ENCODE results near the gene GABRB1.

GABRB1 gene

DNA sequence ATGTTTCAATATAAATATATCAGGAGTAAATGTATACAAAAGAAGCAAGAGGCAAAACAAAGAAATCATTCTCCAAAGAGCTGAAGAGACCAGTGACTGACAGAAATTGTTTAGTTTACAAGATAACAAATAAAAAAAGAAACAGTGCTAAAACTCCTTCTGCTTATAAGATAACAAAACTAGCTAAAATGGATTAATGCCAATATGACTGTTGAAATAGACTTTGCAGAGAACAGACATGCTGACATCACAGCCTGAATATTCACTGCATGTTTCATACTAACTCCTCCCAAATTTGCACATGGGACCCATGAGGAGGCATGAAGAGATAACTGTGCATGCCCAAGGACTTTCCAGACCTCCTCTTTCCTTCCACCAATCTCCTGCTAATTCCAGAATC lies 31.8 kb upstream of the GABRB1 start:
- no peak overlapping the region for H3K27ac ChIP-seq (ENCODE audit: insufficient read depth in 1 of 2, low read depth in 1 of 2, low read length in 2 of 2, poor library complexity in 1 of 2, severe bottlenecking in 2 of 2)
- DNase-seq, result no peak
- no peak overlapping the region for H3K4me3 ChIP-seq (ENCODE audit: control insufficient read depth in 1 of 7, extremely low read depth in 1 of 7, insufficient read depth in 4 of 7, low read depth in 2 of 7, low read length in 6 of 7)
- ChIA-PET CTCF (interaction anchor here (0.7 to 1.2 kb wide), 3 partner anchors 12 to 155 kb away, joined by 3 to 4 read pairs (median 3); no protein-coding TSS in a partner anchor), POLR2A (no interaction called here)
- peaks cover 2 to 16% (median 9%) of the 10 kb centered on the region in 5 experiments for H3K27me3 ChIP-seq (replicated peaks in 2 of 5; ENCODE audit: control insufficient read depth in 4 of 5, insufficient read depth in 5 of 5, low read length in 4 of 5)
- no peaks in the 10 kb centered on the region for H3K9me3 ChIP-seq (ENCODE audit: control extremely low read depth in 1 of 5, control insufficient read depth in 4 of 5, insufficient read depth in 2 of 5, low read depth in 1 of 5, low read length in 4 of 5)
- H3K4me1 ChIP-seq (ENCODE audit: control extremely low read depth in 1 of 4, control insufficient read depth in 4 of 4, insufficient read depth in 4 of 4, low read length in 3 of 4), result no peaks in the 10 kb centered on the region
- H3K36me3 ChIP-seq (ENCODE audit: control insufficient read depth in 4 of 4, insufficient read depth in 4 of 4, low read length in 3 of 4), result no peaks in the 10 kb centered on the region

DNA sequence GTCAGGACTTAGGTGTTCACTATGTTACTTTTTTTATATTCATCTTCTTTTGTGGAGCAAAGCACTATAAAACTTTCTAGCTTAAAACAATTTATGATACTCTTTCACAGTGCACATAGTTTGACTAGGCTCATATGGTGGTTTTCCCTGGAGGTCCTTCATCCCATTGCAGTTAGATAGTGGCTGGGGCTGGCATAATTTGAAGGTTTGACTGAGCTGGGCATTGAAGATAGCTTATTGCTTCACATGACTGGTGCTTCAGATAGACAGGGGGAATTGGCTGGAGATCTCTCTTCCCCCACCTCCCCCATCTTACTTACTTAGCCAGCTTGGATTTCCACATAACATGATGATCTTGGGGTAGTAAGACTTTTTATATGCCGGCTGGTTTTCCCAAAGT lies 31.0 kb upstream of the GABRB1 start:
- H3K4me1 ChIP-seq (ENCODE audit: control extremely low read depth in 1 of 4, control insufficient read depth in 4 of 4, insufficient read depth in 4 of 4, low read length in 3 of 4), result no peaks in the 10 kb centered on the region
- WGBS (ENCODE audit: insufficient coverage), result no CpG with 5 or more reads among the region's 1 CpG
- no peaks in the 10 kb centered on the region for H3K9me3 ChIP-seq (ENCODE audit: control extremely low read depth in 1 of 5, control insufficient read depth in 4 of 5, insufficient read depth in 2 of 5, low read depth in 1 of 5, low read length in 4 of 5)
- peaks cover under 1 to 7% (median 2%) of the 10 kb centered on the region in 5 experiments for H3K27me3 ChIP-seq (replicated peaks in 2 of 5; ENCODE audit: control insufficient read depth in 4 of 5, insufficient read depth in 5 of 5, low read length in 4 of 5)
- ChIA-PET POLR2A (no interaction called here), CTCF (interaction anchor here (1.0 to 1.2 kb wide), 4 partner anchors 12 to 33 kb away, joined by 3 to 4 read pairs (median 3); no protein-coding TSS in a partner anchor)
- DNase-seq, result no peak
- H3K36me3 ChIP-seq (ENCODE audit: control insufficient read depth in 4 of 4, insufficient read depth in 4 of 4, low read length in 3 of 4), result no peaks in the 10 kb centered on the region
- H3K27ac ChIP-seq (ENCODE audit: insufficient read depth in 1 of 2, low read depth in 1 of 2, low read length in 2 of 2, poor library complexity in 1 of 2, severe bottlenecking in 2 of 2), result no peak overlapping the region
- no peak overlapping the region for H3K4me3 ChIP-seq (ENCODE audit: control insufficient read depth in 1 of 7, extremely low read depth in 1 of 7, insufficient read depth in 4 of 7, low read depth in 2 of 7, low read length in 6 of 7)

DNA sequence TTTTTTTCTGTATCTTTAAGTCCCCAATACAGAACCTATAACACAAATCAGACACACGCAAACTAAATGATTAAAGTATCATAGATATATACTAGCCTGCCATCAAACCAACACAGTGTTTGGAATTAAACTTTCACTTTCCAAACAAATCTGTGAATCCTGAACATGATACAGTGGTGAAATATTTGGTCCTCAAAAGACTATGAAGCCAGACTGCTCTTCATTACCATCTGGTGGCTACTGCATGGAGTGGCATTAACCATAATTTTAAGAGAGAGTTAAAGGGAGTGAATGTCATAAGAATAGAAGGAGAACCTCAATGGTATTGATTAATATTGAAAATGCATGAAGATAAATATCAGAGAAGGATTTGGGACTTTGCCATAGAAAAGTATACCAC lies 28.8 kb upstream of the GABRB1 start:
- Histone ChIP-seq H3K36me3 (ENCODE audit: control insufficient read depth in 4 of 4, insufficient read depth in 4 of 4, low read length in 3 of 4) (no peaks in the 10 kb centered on the region), H3K4me1 (ENCODE audit: control extremely low read depth in 1 of 4, control insufficient read depth in 4 of 4, insufficient read depth in 4 of 4, low read length in 3 of 4) (no peaks in the 10 kb centered on the region), H3K27ac (ENCODE audit: insufficient read depth in 1 of 2, low read depth in 1 of 2, low read length in 2 of 2, poor library complexity in 1 of 2, severe bottlenecking in 2 of 2) (no peak overlapping the region), H3K27me3 (replicated peaks in 2 of 5; ENCODE audit: control insufficient read depth in 4 of 5, insufficient read depth in 5 of 5, low read length in 4 of 5) (peaks cover 0 to 2% (median 2%) of the 10 kb centered on the region in 5 experiments), H3K4me3 (ENCODE audit: control insufficient read depth in 1 of 7, extremely low read depth in 1 of 7, insufficient read depth in 4 of 7, low read depth in 2 of 7, low read length in 6 of 7) (no peak overlapping the region), H3K9me3 (ENCODE audit: control extremely low read depth in 1 of 5, control insufficient read depth in 4 of 5, insufficient read depth in 2 of 5, low read depth in 1 of 5, low read length in 4 of 5) (no peaks in the 10 kb centered on the region)
- no CpG with 5 or more reads among the region's 1 CpG for WGBS (ENCODE audit: insufficient coverage)
- ChIA-PET POLR2A (no interaction called here), CTCF (no interaction called here)
- peak in 2 of 3 donors; percentile 9 to 18 for DNase-seq

DNA sequence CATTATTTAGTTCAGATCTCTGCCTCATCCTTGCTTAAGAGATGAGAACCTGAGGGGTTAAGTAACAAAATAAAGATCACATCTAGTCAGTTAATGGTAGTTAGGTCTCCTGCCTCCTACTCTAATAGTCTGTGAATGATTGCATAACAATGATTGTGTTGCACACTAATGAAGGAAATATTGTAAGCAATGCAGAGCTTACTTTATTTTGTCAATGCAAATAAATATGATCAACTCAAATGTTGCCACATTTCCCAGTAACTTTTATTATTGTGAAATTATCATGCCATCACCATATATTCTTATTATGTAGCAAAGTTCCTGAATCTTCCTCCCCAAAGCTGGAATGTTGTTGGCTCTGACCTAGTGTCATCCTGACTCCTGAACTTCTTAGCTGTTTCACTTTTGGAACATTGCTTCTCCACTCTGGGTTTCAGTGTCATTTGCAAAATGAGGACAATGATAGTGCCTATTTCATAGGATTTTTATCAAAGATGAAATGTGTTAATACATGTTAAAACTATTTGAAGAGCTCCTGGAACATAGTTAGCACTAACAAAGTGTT lies 20.9 kb upstream of the GABRB1 start:
- Histone ChIP-seq H3K36me3 (ENCODE audit: control insufficient read depth in 4 of 4, insufficient read depth in 4 of 4, low read length in 3 of 4) (no peaks in the 10 kb centered on the region), H3K27ac (ENCODE audit: insufficient read depth in 1 of 2, low read depth in 1 of 2, low read length in 2 of 2, poor library complexity in 1 of 2, severe bottlenecking in 2 of 2) (no peak overlapping the region), H3K4me3 (ENCODE audit: control insufficient read depth in 1 of 7, extremely low read depth in 1 of 7, insufficient read depth in 4 of 7, low read depth in 2 of 7, low read length in 6 of 7) (peak overlapping the region in 1 of 7 experiments; percentile 57), H3K27me3 (replicated peaks in 2 of 5; ENCODE audit: control insufficient read depth in 4 of 5, insufficient read depth in 5 of 5, low read length in 4 of 5) (no peaks in the 10 kb centered on the region), H3K9me3 (ENCODE audit: control extremely low read depth in 1 of 5, control insufficient read depth in 4 of 5, insufficient read depth in 2 of 5, low read depth in 1 of 5, low read length in 4 of 5) (peaks cover 0 to 2% (median 0%) of the 10 kb centered on the region in 5 experiments), H3K4me1 (ENCODE audit: control extremely low read depth in 1 of 4, control insufficient read depth in 4 of 4, insufficient read depth in 4 of 4, low read length in 3 of 4) (peaks cover 0 to 3% (median 0%) of the 10 kb centered on the region in 4 experiments)
- no peak for DNase-seq
- CTCF ChIA-PET, result interaction anchor here (1.2 to 1.3 kb wide), 2 partner anchors 22 to 107 kb away, joined by 3 read pairs; no protein-coding TSS in a partner anchor
- POLR2A ChIA-PET, result no interaction called here

DNA sequence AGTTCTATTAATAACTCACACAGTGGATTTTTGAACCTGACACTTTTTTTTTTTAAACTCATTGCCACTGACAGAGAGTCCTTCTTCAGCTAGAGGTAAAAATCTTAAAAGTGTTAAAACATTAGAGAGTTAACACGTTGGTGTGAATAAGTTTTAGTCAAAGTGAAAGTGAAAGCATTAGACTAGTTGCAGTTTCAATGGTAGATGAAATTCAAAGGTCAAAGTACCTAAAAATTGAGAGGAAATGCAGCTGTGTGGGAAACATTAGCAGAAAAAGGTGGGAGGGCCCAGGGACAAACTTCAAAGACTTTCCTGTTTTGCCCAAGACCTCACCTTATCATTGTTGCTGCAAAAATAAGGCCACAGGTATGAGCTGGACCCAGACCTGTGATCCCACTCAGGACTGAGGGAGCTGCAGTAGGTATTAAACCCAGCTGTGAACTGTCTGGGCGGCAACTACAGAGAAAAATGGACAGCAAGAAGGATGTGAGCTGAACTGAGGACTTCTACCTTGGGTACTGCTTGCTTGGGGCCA lies 20.4 kb upstream of the GABRB1 start:
- DNase-seq, result peak in 2 of 3 donors; percentile 45 to 49
- no peak overlapping the region for H3K27ac ChIP-seq (ENCODE audit: insufficient read depth in 1 of 2, low read depth in 1 of 2, low read length in 2 of 2, poor library complexity in 1 of 2, severe bottlenecking in 2 of 2)
- peak overlapping the region in 1 of 7 experiments; percentile 57 for H3K4me3 ChIP-seq (ENCODE audit: control insufficient read depth in 1 of 7, extremely low read depth in 1 of 7, insufficient read depth in 4 of 7, low read depth in 2 of 7, low read length in 6 of 7)
- peaks cover 0 to 3% (median 0%) of the 10 kb centered on the region in 4 experiments for H3K4me1 ChIP-seq (ENCODE audit: control extremely low read depth in 1 of 4, control insufficient read depth in 4 of 4, insufficient read depth in 4 of 4, low read length in 3 of 4)
- peaks cover 0 to 2% (median 0%) of the 10 kb centered on the region in 5 experiments for H3K9me3 ChIP-seq (ENCODE audit: control extremely low read depth in 1 of 5, control insufficient read depth in 4 of 5, insufficient read depth in 2 of 5, low read depth in 1 of 5, low read length in 4 of 5)
- no peaks in the 10 kb centered on the region for H3K36me3 ChIP-seq (ENCODE audit: control insufficient read depth in 4 of 4, insufficient read depth in 4 of 4, low read length in 3 of 4)
- no peaks in the 10 kb centered on the region for H3K27me3 ChIP-seq (replicated peaks in 2 of 5; ENCODE audit: control insufficient read depth in 4 of 5, insufficient read depth in 5 of 5, low read length in 4 of 5)
- WGBS (ENCODE audit: insufficient coverage), result 59% methylated on average over 2 of the region's 2 CpGs
- POLR2A ChIA-PET, result no interaction called here
- CTCF ChIA-PET, result interaction anchor here (1.2 to 1.3 kb wide), 2 partner anchors 21 to 108 kb away, joined by 3 read pairs; no protein-coding TSS in a partner anchor

DNA sequence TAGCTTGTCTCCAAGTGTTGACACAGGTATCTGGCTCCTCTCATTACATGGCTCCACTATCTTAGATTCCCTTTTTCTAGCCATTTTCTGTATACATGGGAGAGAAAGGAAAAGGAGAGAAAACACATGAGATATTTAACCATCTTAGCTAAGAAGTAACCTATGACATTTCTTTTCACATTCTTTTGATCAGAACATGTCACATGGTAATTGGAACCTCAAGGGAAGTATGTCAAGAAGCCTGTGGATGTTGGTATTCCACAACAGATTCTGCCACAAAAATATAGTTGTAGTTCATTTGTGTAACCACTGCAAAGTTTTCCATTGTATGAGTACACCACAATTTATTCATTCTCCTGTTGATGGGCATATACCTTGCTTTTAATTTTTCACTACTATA lies 18.7 kb upstream of the GABRB1 start:
- Histone ChIP-seq H3K36me3 (ENCODE audit: control insufficient read depth in 4 of 4, insufficient read depth in 4 of 4, low read length in 3 of 4) (no peaks in the 10 kb centered on the region), H3K27ac (ENCODE audit: insufficient read depth in 1 of 2, low read depth in 1 of 2, low read length in 2 of 2, poor library complexity in 1 of 2, severe bottlenecking in 2 of 2) (no peak overlapping the region), H3K27me3 (replicated peaks in 2 of 5; ENCODE audit: control insufficient read depth in 4 of 5, insufficient read depth in 5 of 5, low read length in 4 of 5) (no peaks in the 10 kb centered on the region), H3K4me3 (ENCODE audit: control insufficient read depth in 1 of 7, extremely low read depth in 1 of 7, insufficient read depth in 4 of 7, low read depth in 2 of 7, low read length in 6 of 7) (no peak overlapping the region), H3K9me3 (ENCODE audit: control extremely low read depth in 1 of 5, control insufficient read depth in 4 of 5, insufficient read depth in 2 of 5, low read depth in 1 of 5, low read length in 4 of 5) (peaks cover 0 to 2% (median 0%) of the 10 kb centered on the region in 5 experiments), H3K4me1 (ENCODE audit: control extremely low read depth in 1 of 4, control insufficient read depth in 4 of 4, insufficient read depth in 4 of 4, low read length in 3 of 4) (peaks cover 0 to 3% (median 0%) of the 10 kb centered on the region in 4 experiments)
- ChIA-PET POLR2A (no interaction called here), CTCF (interaction anchor here (1.0 kb wide), 1 partner anchor 12 kb away, joined by 3 read pairs; no protein-coding TSS in a partner anchor)
- no peak for DNase-seq

DNA sequence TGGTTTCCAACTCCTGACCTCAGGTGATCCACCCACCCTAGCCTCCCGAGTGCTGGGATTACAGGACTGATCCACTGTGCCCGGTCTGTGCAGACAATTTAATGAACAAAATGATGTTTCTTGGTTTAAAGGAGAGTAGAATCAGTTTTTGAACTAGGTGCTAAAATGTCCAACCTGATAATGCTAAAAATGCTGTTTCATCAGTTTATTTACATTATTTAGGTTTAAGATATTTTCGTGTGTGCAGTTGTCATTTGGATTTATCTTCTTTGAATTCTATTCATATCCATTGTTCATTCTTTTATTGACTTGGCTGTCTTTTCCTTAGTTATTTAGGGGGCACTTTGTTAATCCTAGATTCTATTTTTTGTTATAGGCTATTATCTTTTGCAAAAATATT lies 18.0 kb upstream of the GABRB1 start:
- Histone ChIP-seq H3K4me3 (ENCODE audit: control insufficient read depth in 1 of 7, extremely low read depth in 1 of 7, insufficient read depth in 4 of 7, low read depth in 2 of 7, low read length in 6 of 7) (no peak overlapping the region), H3K27me3 (replicated peaks in 2 of 5; ENCODE audit: control insufficient read depth in 4 of 5, insufficient read depth in 5 of 5, low read length in 4 of 5) (no peaks in the 10 kb centered on the region), H3K9me3 (ENCODE audit: control extremely low read depth in 1 of 5, control insufficient read depth in 4 of 5, insufficient read depth in 2 of 5, low read depth in 1 of 5, low read length in 4 of 5) (peaks cover 0 to 2% (median 0%) of the 10 kb centered on the region in 5 experiments), H3K36me3 (ENCODE audit: control insufficient read depth in 4 of 4, insufficient read depth in 4 of 4, low read length in 3 of 4) (no peaks in the 10 kb centered on the region), H3K4me1 (ENCODE audit: control extremely low read depth in 1 of 4, control insufficient read depth in 4 of 4, insufficient read depth in 4 of 4, low read length in 3 of 4) (peaks cover 0 to 3% (median 0%) of the 10 kb centered on the region in 4 experiments), H3K27ac (ENCODE audit: insufficient read depth in 1 of 2, low read depth in 1 of 2, low read length in 2 of 2, poor library complexity in 1 of 2, severe bottlenecking in 2 of 2) (no peak overlapping the region)
- ChIA-PET POLR2A (no interaction called here), CTCF (no interaction called here)
- WGBS (ENCODE audit: insufficient coverage), result no CpG with 5 or more reads among the region's 3 CpGs
- DNase-seq, result no peak

Measured in common myeloid progenitor, CD34-positive (primary cell).